ENCODE measurements around the gene ZNF341.
A peak's percentile ranks its signal among the peaks of the same experiment; 100 is the strongest.

Gene ZNF341

GRCh38 chr20:33751775-33752174 is 20.0 kb downstream of the ZNF341 start:
- Histone ChIP-seq H3K9me3 (ENCODE audit: control insufficient read depth, insufficient read depth, low read depth, low read length) (no peaks in the 10 kb centered on the region), H3K4me3 (ENCODE audit: low read depth, low read length) (no peak overlapping the region), H3K4me1 (ENCODE audit: control insufficient read depth, insufficient read depth, low read length) (no peaks in the 10 kb centered on the region), H3K27ac (ENCODE audit: extremely low read depth, low read depth, low read length) (no peak overlapping the region), H3K36me3 (ENCODE audit: control insufficient read depth in 2 of 2, insufficient read depth in 1 of 2, low read length in 2 of 2) (peaks cover 0 to 10% of the 10 kb centered on the region in 2 experiments; a peak in 1 of 3 replicates)
- TF ChIP-seq ZFP37 (tag by site-specific recombination; IDR thresholded peaks at IDR 0.05) (no peak), ZNF639 (tag by site-specific recombination; IDR thresholded peaks at IDR 0.05) (no peak)
- CTCF ChIA-PET: interaction anchor here (0.7 kb wide), 2 partner anchors 47 to 359 kb away, joined by 3 read pairs; no protein-coding TSS in a partner anchor
- POLR2A ChIA-PET: no interaction called here

- Histone ChIP-seq H3K27ac (ENCODE audit: extremely low read depth, low read depth, low read length) (no peak overlapping the region), H3K36me3 (ENCODE audit: control insufficient read depth in 2 of 2, insufficient read depth in 1 of 2, low read length in 2 of 2) (peaks cover 0 to 10% of the 10 kb centered on the region in 2 experiments; a peak in 1 of 3 replicates), H3K4me1 (ENCODE audit: control insufficient read depth, insufficient read depth, low read length) (no peaks in the 10 kb centered on the region), H3K9me3 (ENCODE audit: control insufficient read depth, insufficient read depth, low read depth, low read length) (no peaks in the 10 kb centered on the region), H3K4me3 (ENCODE audit: low read depth, low read length) (no peak overlapping the region)
- ChIA-PET POLR2A (no interaction called here), CTCF (interaction anchor here (0.6 kb wide), 1 partner anchor 21 kb away, joined by 3 read pairs; the partner anchor contains the start of gene ZNF341)
- TF ChIP-seq ZNF26 (tag by site-specific recombination; IDR thresholded peaks at IDR 0.05) (no peak), ZFHX2 (tag by site-specific recombination; conservative IDR thresholded peaks at IDR 0.05) (0 out of 2 replicates have a peak, but pooled peaks have one; percentile 10), ZNF549 (tag by site-specific recombination; IDR thresholded peaks at IDR 0.05) (no peak), ZNF155 (tag by site-specific recombination; IDR thresholded peaks at IDR 0.05) (no peak), ZSCAN18 (tag by site-specific recombination; IDR thresholded peaks at IDR 0.05) (no peak), ZNF623 (tag by site-specific recombination; IDR thresholded peaks at IDR 0.05) (no peak), ZNF341 (tag by site-specific recombination; IDR thresholded peaks at IDR 0.05; ENCODE audit: low read depth) (no peak), ZBTB44 (tag by site-specific recombination; IDR thresholded peaks at IDR 0.05) (no peak), RBAK (tag by site-specific recombination; IDR thresholded peaks at IDR 0.05) (no peak), EGR2 (tag by site-specific recombination; IDR thresholded peaks at IDR 0.05; ENCODE audit: low read depth) (peak; percentile 32; the same call in 1 of the 2 replicates)
These were observed 21.3 kb downstream of the ZNF341 start for GRCh38 chr20:33753143-33753542.

GRCh38 chr20:33753763-33754162 is 22.0 kb downstream of the ZNF341 start:
- Histone ChIP-seq H3K27ac (ENCODE audit: extremely low read depth, low read depth, low read length) (no peak overlapping the region), H3K36me3 (ENCODE audit: control insufficient read depth in 2 of 2, insufficient read depth in 1 of 2, low read length in 2 of 2) (peaks cover 0 to 10% of the 10 kb centered on the region in 2 experiments; a peak in 1 of 3 replicates), H3K4me3 (ENCODE audit: low read depth, low read length) (no peak overlapping the region), H3K9me3 (ENCODE audit: control insufficient read depth, insufficient read depth, low read depth, low read length) (no peaks in the 10 kb centered on the region), H3K4me1 (ENCODE audit: control insufficient read depth, insufficient read depth, low read length) (no peaks in the 10 kb centered on the region)
- ChIA-PET POLR2A (no interaction called here), CTCF (interaction anchor here (0.6 kb wide), 1 partner anchor 22 kb away, joined by 3 read pairs; the partner anchor contains the start of gene ZNF341)
- TF ChIP-seq ZNF112 (tag by site-specific recombination; IDR thresholded peaks at IDR 0.05) (no peak), KLF7 (tag by site-specific recombination; IDR thresholded peaks at IDR 0.05; ENCODE audit: borderline replicate concordance) (no peak), ZNF148 (tag by site-specific recombination; IDR thresholded peaks at IDR 0.05; ENCODE audit: borderline replicate concordance) (no peak), REST (tag by site-specific recombination; IDR thresholded peaks at IDR 0.05) (no peak), KLF17 (tag by site-specific recombination; IDR thresholded peaks at IDR 0.05) (no peak)

Data from HEK293 (cell line).